Epithelial cell of proximal tubule (primary cell): ENCODE data around the gene RGS7. TPM values are rescaled to one million over a fixed set of nuclear protein-coding genes. Genes with fewer than 3 reads are reported as not detected.
A peak's percentile ranks its signal among the peaks of the same experiment; 100 is the strongest.

ENCODE experiments used
- DNase-seq: peaks from one replicate; pipeline ENCODE4 v3.0.0-alpha.2; 2011; ENCODE audit warnings: low read depth
- H3K4me3 ChIP-seq: 2 replicates; pipeline ENCODE4 v1.5.1; 2011; ENCODE audit warnings: low read depth, mild to moderate bottlenecking, low read length
- CTCF ChIP-seq: conservative IDR thresholded peaks from 2 replicates; pipeline ENCODE4 v1.5.1; 2012; ENCODE audit warnings: low read depth, mild to moderate bottlenecking, low read length
- total RNA-seq: library from RNA; depleted of rRNA; stranded (reverse); fragments of >200 nt; gene quantifications from 2 replicates; pipeline ENCODE4 v1.2.3, GENCODE V29; 2015

The RGS7 gene
- total RNA-seq, 1 donor from 2014 or later, result 0.06 TPM

- no peak overlapping the region for H3K4me3 ChIP-seq
- DNase-seq, result no peak
- no peak for TF ChIP-seq CTCF
These were observed 33.4 kb downstream of the RGS7 start for GRCh38 chr1:241323514-241324195.

GRCh38 chr1:241317676-241318075 is 39.3 kb downstream of the RGS7 start:
- no peak for DNase-seq
- no peak for TF ChIP-seq CTCF
- no peak overlapping the region for H3K4me3 ChIP-seq

GRCh38 chr1:241316372-241316771 is 40.6 kb downstream of the RGS7 start:
- DNase-seq, result no peak
- H3K4me3 ChIP-seq, result no peak overlapping the region
- TF ChIP-seq CTCF, result no peak

GRCh38 chr1:241311056-241311746 is 45.8 kb downstream of the RGS7 start:
- no peak for DNase-seq
- H3K4me3 ChIP-seq, result no peak overlapping the region
- peak; percentile 37 for TF ChIP-seq CTCF

GRCh38 chr1:241310451-241310850 is 46.6 kb downstream of the RGS7 start:
- no peak for DNase-seq
- TF ChIP-seq CTCF, result no peak
- H3K4me3 ChIP-seq, result no peak overlapping the region

- no peak for TF ChIP-seq CTCF
- H3K4me3 ChIP-seq, result no peak overlapping the region
- no peak for DNase-seq
These were observed 47.4 kb downstream of the RGS7 start for GRCh38 chr1:241309651-241310050.

- DNase-seq, result no peak
- no peak overlapping the region for H3K4me3 ChIP-seq
- TF ChIP-seq CTCF, result no peak
These were observed 48.5 kb downstream of the RGS7 start for GRCh38 chr1:241308471-241308870.
